Lung (tissue), 12 donors: ENCODE measurements around the gene EPPIN. TPM values are rescaled to one million over a fixed set of nuclear protein-coding genes. Genes with fewer than 3 reads are reported as not detected.

Experiments
- ATAC-seq: fragments of 200-7000 bp; cut with Tn5 transposase; one replicate; pipeline ENCODE4 v1.9.1; 2020; ENCODE audit warnings: moderate number of reproducible peaks; ENCODE audit not compliant: insufficient read depth, low FRiP score
- DNase-seq, 3 donors: peaks; one replicate each; pipeline ENCODE4 v3.0.0-alpha.2; 2013 to 2017
- H3K27ac ChIP-seq, 2 donors: one replicate each; pipeline ENCODE4 v1.5.1; 2013; ENCODE audit warnings: mild to moderate bottlenecking in 2 of 2, moderate library complexity in 2 of 2, control low read depth in 1 of 2, inconsistent platforms in 1 of 2, low read depth in 1 of 2, low read length in 1 of 2
- H3K27me3 ChIP-seq, 3 donors: one replicate each; pipeline ENCODE4 v1.5.1; 2013; ENCODE audit warnings: low read length in 2 of 3; ENCODE audit not compliant: control insufficient read depth in 3 of 3, insufficient read depth in 3 of 3
- H3K36me3 ChIP-seq, 4 donors: one replicate each; pipeline ENCODE4 v1.5.1; 2013; ENCODE audit warnings: low read length in 4 of 4, mild to moderate bottlenecking in 1 of 4, moderate library complexity in 1 of 4; ENCODE audit not compliant: control insufficient read depth in 4 of 4, insufficient read depth in 4 of 4
- H3K4me1 ChIP-seq, 5 donors: one replicate each; pipeline ENCODE4 v1.5.1; 2013; ENCODE audit warnings: low read length in 5 of 5, mild to moderate bottlenecking in 2 of 5, moderate library complexity in 1 of 5; ENCODE audit not compliant: control insufficient read depth in 5 of 5, insufficient read depth in 5 of 5
- H3K4me3 ChIP-seq: one replicate; pipeline ENCODE4 v1.5.1; 2013; ENCODE audit warnings: mild to moderate bottlenecking, control low read depth, moderate library complexity
- H3K9ac ChIP-seq, 2 donors: one replicate each; pipeline ENCODE4 v1.5.1; 2013; ENCODE audit warnings: low read length in 2 of 2, control low read depth in 1 of 2; ENCODE audit not compliant: insufficient read depth in 1 of 2
- H3K9me3 ChIP-seq, 4 donors: one replicate each; pipeline ENCODE4 v1.5.1; 2013; ENCODE audit warnings: low read length in 3 of 4, mild to moderate bottlenecking in 1 of 4, moderate library complexity in 1 of 4; ENCODE audit not compliant: control insufficient read depth in 4 of 4, insufficient read depth in 3 of 4
- WGBS, 2 donors: extraction: QIAGEN DNeasy Blood & Tissue Kit; methylation state at CpG; one replicate each; pipeline ENCODE4 v1.1.7; 2013; 5-methylcytosine and 5-hydroxymethylcytosine counted together
- polyA plus RNA-seq, 2 donors: library from polyadenylated mRNA; stranded (reverse); fragments of 200-250 nt; gene quantifications; one replicate each; pipeline ENCODE4 v1.2.1, GENCODE V29; 2013
- total RNA-seq, 2 donors: library from RNA; depleted of rRNA in 1 of 2; stranded (reverse); fragments of >200 nt in 1 of 2; gene quantifications; one replicate each; pipeline ENCODE4 v1.2.1, GENCODE V29; 2014 to 2021
- TF ChIP-seq, protein P1 (sequence below): IDR thresholded peaks from 2 replicates; pipeline ENCODE4 v1.5.1; 2012; ENCODE audit warnings: mild to moderate bottlenecking; ENCODE audit errors: control extremely low read depth, extremely low read depth
- donor health status: control.
- donor health status: control.
- donor health status: Bipolar disorder and iron deficiency.
- donor health status: healthy.
- donor health status: DM: yes; HTN: yes; CAD: no.

EPPIN gene
- total and polyA plus RNA-seq, 4 donors: 0.09 to 1.3 (median 0.33) TPM

DNA sequence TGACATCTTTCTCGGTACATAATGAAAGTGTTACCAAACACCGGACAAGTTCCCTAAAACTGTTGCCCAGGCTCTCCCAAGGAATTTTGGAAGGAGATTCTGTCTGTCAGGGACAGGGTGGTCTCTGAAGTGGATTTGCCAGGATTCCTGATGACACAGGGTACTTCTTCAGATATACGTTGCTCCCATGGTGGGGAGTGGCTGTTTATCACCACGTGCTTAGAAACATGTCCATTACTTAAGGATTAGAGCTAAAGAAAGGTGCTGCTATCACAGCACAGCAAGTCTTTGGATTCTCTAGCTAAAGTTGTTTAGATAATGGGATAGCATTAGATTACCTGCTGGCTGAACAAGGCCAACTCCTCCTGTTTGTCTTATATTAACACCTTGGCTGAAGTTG lies 38.1 kb downstream of the EPPIN start:
- 59 to 85% methylated on average over 4 of the region's 4 CpGs for WGBS, 2 donors
- no peak for DNase-seq
- H3K4me1 ChIP-seq: no peaks in the 10 kb centered on the region
- H3K36me3 ChIP-seq: no peaks in the 10 kb centered on the region
- no peak overlapping the region for H3K9ac ChIP-seq
- TF ChIP-seq, protein P1, sequence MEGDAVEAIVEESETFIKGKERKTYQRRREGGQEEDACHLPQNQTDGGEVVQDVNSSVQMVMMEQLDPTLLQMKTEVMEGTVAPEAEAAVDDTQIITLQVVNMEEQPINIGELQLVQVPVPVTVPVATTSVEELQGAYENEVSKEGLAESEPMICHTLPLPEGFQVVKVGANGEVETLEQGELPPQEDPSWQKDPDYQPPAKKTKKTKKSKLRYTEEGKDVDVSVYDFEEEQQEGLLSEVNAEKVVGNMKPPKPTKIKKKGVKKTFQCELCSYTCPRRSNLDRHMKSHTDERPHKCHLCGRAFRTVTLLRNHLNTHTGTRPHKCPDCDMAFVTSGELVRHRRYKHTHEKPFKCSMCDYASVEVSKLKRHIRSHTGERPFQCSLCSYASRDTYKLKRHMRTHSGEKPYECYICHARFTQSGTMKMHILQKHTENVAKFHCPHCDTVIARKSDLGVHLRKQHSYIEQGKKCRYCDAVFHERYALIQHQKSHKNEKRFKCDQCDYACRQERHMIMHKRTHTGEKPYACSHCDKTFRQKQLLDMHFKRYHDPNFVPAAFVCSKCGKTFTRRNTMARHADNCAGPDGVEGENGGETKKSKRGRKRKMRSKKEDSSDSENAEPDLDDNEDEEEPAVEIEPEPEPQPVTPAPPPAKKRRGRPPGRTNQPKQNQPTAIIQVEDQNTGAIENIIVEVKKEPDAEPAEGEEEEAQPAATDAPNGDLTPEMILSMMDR: no peak
- no peak overlapping the region for H3K4me3 ChIP-seq
- no peak for ATAC-seq
- no peak overlapping the region for H3K27ac ChIP-seq
- H3K27me3 ChIP-seq: no peaks in the 10 kb centered on the region
- H3K9me3 ChIP-seq: peaks cover 0 to 2% (median 0%) of the 10 kb centered on the region in 4 donors

GRCh38 chr20:45508068-45508886 lies 38.9 kb downstream of the EPPIN start:
- TF ChIP-seq, protein P1: no peak
- Histone ChIP-seq H3K27ac (no peak overlapping the region), H3K27me3 (no peaks in the 10 kb centered on the region), H3K4me3 (no peak overlapping the region), H3K4me1 (no peaks in the 10 kb centered on the region), H3K9me3 (peaks cover 0 to 2% (median 0%) of the 10 kb centered on the region in 4 donors), H3K9ac (no peak overlapping the region), H3K36me3 (no peaks in the 10 kb centered on the region)
- no peak for ATAC-seq
- DNase-seq: no peak
- WGBS, 2 donors: 73 to 80% methylated on average over 7 of the region's 7 CpGs

DNA sequence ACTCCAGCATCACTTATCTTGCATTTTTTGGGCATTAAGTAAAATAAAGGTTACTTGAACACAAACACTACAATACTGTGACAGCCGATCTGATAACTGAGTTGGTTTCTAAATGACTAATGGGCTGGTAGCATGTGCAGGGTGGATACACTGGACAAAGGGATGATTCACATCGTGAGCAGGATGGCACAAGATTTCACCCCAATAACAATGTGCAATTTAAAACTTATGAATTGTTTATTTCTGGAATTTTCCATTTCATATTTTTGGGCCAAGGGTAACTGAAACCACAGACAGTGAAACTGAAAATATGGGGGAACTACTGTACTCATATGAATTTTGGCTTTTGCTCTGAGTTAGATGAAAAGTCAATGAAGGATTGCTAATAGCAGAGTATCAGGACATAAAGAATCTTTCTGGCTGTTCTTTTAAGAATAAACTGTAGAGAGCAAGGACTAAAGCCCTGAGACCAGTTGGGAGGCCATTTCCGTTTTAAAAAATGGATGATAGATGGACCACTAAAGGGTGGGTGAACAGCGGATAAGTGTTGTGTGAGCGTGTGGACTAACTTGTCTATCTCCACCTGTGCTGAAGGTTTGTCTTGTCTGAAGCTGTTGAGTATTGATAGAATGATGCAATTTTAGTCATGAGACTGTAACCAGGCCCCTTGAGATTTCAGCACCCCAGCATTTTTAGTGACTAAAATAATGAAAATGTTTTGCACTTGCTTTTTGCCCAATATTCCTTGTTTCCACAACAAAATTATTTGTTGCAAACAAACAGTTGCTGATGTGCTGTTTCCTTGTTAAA lies 40.0 kb downstream of the EPPIN start:
- H3K4me3 ChIP-seq: no peak overlapping the region
- ATAC-seq: no peak
- H3K9ac ChIP-seq: no peak overlapping the region
- WGBS, 2 donors: 81 to 90% methylated on average over 5 of the region's 5 CpGs
- peaks cover 0 to 2% (median 0%) of the 10 kb centered on the region in 4 donors for H3K9me3 ChIP-seq
- no peaks in the 10 kb centered on the region for H3K4me1 ChIP-seq
- DNase-seq: no peak
- H3K36me3 ChIP-seq: no peaks in the 10 kb centered on the region
- no peaks in the 10 kb centered on the region for H3K27me3 ChIP-seq
- H3K27ac ChIP-seq: no peak overlapping the region
- TF ChIP-seq, protein P1: no peak
